HepG2 (cell line): ENCODE data around the gene AFG1L. TPM values are rescaled to one million over a fixed set of nuclear protein-coding genes. Genes with fewer than 3 reads are reported as not detected.

Source experiments
- ATAC-seq: fragments of 200-7000 bp; cut with Tn5 transposase; 3 replicates; pipeline ENCODE4 v1.9.1; 2020; ENCODE audit warnings: mild to moderate bottlenecking, moderate library complexity
- BruUV-seq: library from RNA; stranded (reverse); fragments of 400-500 nt; replicated peaks from 2 replicates; lab custom pipeline; 2021; lab: Mats Ljungman, UMichigan
- CTCF ChIA-PET: fragments of 300-600 bp; formaldehyde crosslinking; extraction: SDS; loops from one replicate; lab custom pipeline; 2021; ENCODE audit warnings: low total read pairs, inconsistent platforms, low intra/inter-chr PET ratio; lab: Yijun Ruan, JAX
- POLR2A ChIA-PET: fragments of 350-600 bp; sonication (Branson Sonifier 250); formaldehyde crosslinking; loops from one replicate; lab custom pipeline; 2020; ENCODE audit warnings: antibody characterized with exemption, inconsistent platforms; lab: Yijun Ruan, JAX
- DNase-seq: peaks from one replicate; pipeline ENCODE4 v3.0.0-alpha.2; 2015; ENCODE audit warnings: low spot score
- FAIRE-seq: peaks from 3 replicates; lab custom pipeline; 2011; peaks lifted over from hg19 to GRCh38; lab: Jason Lieb, UNC
- H2AFZ ChIP-seq: one replicate; pipeline ENCODE4 v1.6.1; 2011; ENCODE audit warnings: low read length, inconsistent platforms
- H3K27ac ChIP-seq: fragments of 300-600 bp; 3 replicates; pipeline ENCODE4 v1.8.0; 2011; ENCODE audit warnings: mixed run types, mild to moderate bottlenecking, mixed read lengths, low read length, inconsistent platforms; ENCODE audit not compliant: insufficient read depth; ENCODE audit errors: extremely low read length
- H3K27me3 ChIP-seq, 2 experiments: fragments of 200-600 bp in 1 of 2; 2 replicates in 1 of 2; 3 replicates in 1 of 2; pipeline versions ENCODE4 v1.6.0 to v1.8.0; 2011; ENCODE audit warnings: low read length in 2 of 2, mild to moderate bottlenecking in 2 of 2, moderate library complexity in 2 of 2, inconsistent platforms in 1 of 2; ENCODE audit not compliant: insufficient read depth in 2 of 2, control insufficient read depth in 1 of 2
- H3K36me3 ChIP-seq, 2 experiments: fragments of 200-600 bp in 1 of 2; replicated peaks in 1 of 2; 2 replicates in 1 of 2; 3 replicates in 1 of 2; pipeline versions ENCODE4 v1.5.1 to v1.8.0; 2011; ENCODE audit warnings: low read length in 2 of 2, inconsistent platforms in 1 of 2; ENCODE audit not compliant: insufficient read depth in 2 of 2, control insufficient read depth in 1 of 2
- H3K4me1 ChIP-seq: 2 replicates; pipeline ENCODE4 v1.5.1; 2012; ENCODE audit warnings: low read length, inconsistent platforms; ENCODE audit not compliant: insufficient read depth
- H3K4me2 ChIP-seq: 2 replicates; pipeline ENCODE4 v1.6.0; 2011; ENCODE audit warnings: low read depth, low read length, inconsistent platforms
- H3K4me3 ChIP-seq, 3 experiments: fragments of 200-600 bp in 1 of 3; sonication (generic), shearing (Covaris generic) in 1 of 3; replicated peaks in 1 of 3; 2 replicates each; pipeline ENCODE4 v1.5.1; 2011 to 2016; ENCODE audit warnings: low read length in 3 of 3, inconsistent platforms in 2 of 3, low read depth in 2 of 3, mild to moderate bottlenecking in 2 of 3, control low read depth in 1 of 3, mixed read lengths in 1 of 3; ENCODE audit not compliant: insufficient read depth in 1 of 3
- H3K79me2 ChIP-seq: one replicate; pipeline ENCODE4 v1.6.1; 2011; ENCODE audit warnings: low read length, inconsistent platforms; ENCODE audit not compliant: insufficient read depth
- H3K9ac ChIP-seq: 2 replicates; pipeline ENCODE4 v1.6.0; 2011; ENCODE audit warnings: mild to moderate bottlenecking, low read depth, low read length, inconsistent platforms; ENCODE audit not compliant: insufficient read depth
- H3K9me3 ChIP-seq: 2 replicates; pipeline ENCODE4 v1.5.1; 2012; ENCODE audit warnings: mild to moderate bottlenecking, low read length
- H4K20me1 ChIP-seq: 2 replicates; pipeline ENCODE4 v1.6.0; 2011; ENCODE audit warnings: inconsistent platforms, mild to moderate bottlenecking, low read length, moderate library complexity; ENCODE audit not compliant: insufficient read depth
- HBP1 ChIP-seq: IDR thresholded peaks from 2 replicates; pipeline ENCODE4 v1.6.1; 2016; ENCODE audit warnings: low read depth, control low read depth
- LRRFIP1 ChIP-seq: sonication (generic); formaldehyde crosslinking; conservative IDR thresholded peaks from 2 replicates; pipeline ENCODE4 v1.4.0; 2020; ENCODE audit warnings: missing genetic modification reagents
- NPAS2 ChIP-seq: sonication (generic); formaldehyde crosslinking; IDR thresholded peaks from 2 replicates; pipeline ENCODE4 v1.8.0; 2022; ENCODE audit warnings: mild to moderate bottlenecking, missing genetic modification reagents, borderline replicate concordance
- PAWR ChIP-seq: sonication (generic); formaldehyde crosslinking; IDR thresholded peaks from 2 replicates; pipeline ENCODE4 v1.4.0; 2020; ENCODE audit warnings: missing genetic modification reagents, mild to moderate bottlenecking, borderline replicate concordance
- POLR2AphosphoS5 ChIP-seq: IDR thresholded peaks from 2 replicates; pipeline ENCODE4 v1.6.1; 2012; ENCODE audit warnings: low read depth, low read length
- RAD21 ChIP-seq: fragments of 450-650 bp; formaldehyde crosslinking; IDR thresholded peaks from 2 replicates; pipeline ENCODE4 v1.5.0; 2020; ENCODE audit warnings: mild to moderate bottlenecking
- ZBTB2 ChIP-seq: sonication (generic); formaldehyde crosslinking; IDR thresholded peaks from 2 replicates; pipeline ENCODE4 v1.8.0; 2022; ENCODE audit warnings: low read depth, missing genetic modification reagents
- ZNF841 ChIP-seq: sonication (generic); formaldehyde crosslinking; IDR thresholded peaks from 2 replicates; pipeline ENCODE4 v1.8.1; 2023; ENCODE audit warnings: missing genetic modification reagents, borderline replicate concordance
- WGBS: methylation state at CpG from one replicate; pipeline ENCODE4 v1.1.6; 2017; ENCODE audit warnings: low lambda C conversion rate; 5-methylcytosine and 5-hydroxymethylcytosine counted together
- in situ Hi-C: cut with HindIII; loops from 2 replicates; pipeline ENCODE4 v1.10.0; 2017; ENCODE audit warnings: low pct_unique_long_range_greater_than_20kb; ENCODE audit not compliant: extremely low pct_ligation_motif_present
- intact Hi-C: fragments of 100-400 bp; cut with micrococcal nuclease; formaldehyde crosslinking; loops from one replicate; pipeline ENCODE4 v1.10.0; 2022; ENCODE audit not compliant: unreplicated experiment
- polyA plus RNA-seq, 8 experiments: library from polyadenylated mRNA; depleted of rRNA in 3 of 8; stranded (reverse) in 7 of 8; unstranded in 1 of 8; fragments of >200 nt; fragmentation: Illumina TruSeq in 4 of 8; extraction: Trizol in 4 of 8; gene quantifications; 2 replicates each; pipeline versions ENCODE4 v1.2.1 to v1.2.3, GENCODE V29; 2011 to 2016; ENCODE audit warnings: low read depth in 4 of 8, missing spikeins in 1 of 8, mixed read lengths in 1 of 8; ENCODE audit not compliant: insufficient read depth in 1 of 8
- total RNA-seq, 5 experiments: library from RNA; depleted of rRNA; stranded (reverse); fragments of >200 nt; fragmentation: Illumina TruSeq; extraction: Trizol; gene quantifications; 2 replicates each; pipeline ENCODE4 v1.2.3, GENCODE V29; 2016; ENCODE audit warnings: low read depth in 1 of 5
- TF ChIP-seq, protein P1 (sequence below): sonication (generic); formaldehyde crosslinking; IDR thresholded peaks from 2 replicates; pipeline ENCODE4 v1.5.0; 2020; ENCODE audit warnings: mild to moderate bottlenecking, missing genetic modification reagents
- TF ChIP-seq, protein P2 (sequence below): sonication (generic); formaldehyde crosslinking; IDR thresholded peaks from 2 replicates; pipeline ENCODE4 v1.8.1; 2023; ENCODE audit warnings: mild to moderate bottlenecking, missing genetic modification reagents
- TF ChIP-seq, protein P3 (sequence below): sonication (generic); formaldehyde crosslinking; IDR thresholded peaks from 2 replicates; pipeline ENCODE4 v1.8.1; 2022; ENCODE audit warnings: mild to moderate bottlenecking, missing genetic modification reagents

AFG1L gene
- total and polyA plus RNA-seq, 2 of the 13 experiments (the other 11 are each of a cell fraction or from before 2014, with no cell fraction given): 3.1 to 14.0 TPM

DNA sequence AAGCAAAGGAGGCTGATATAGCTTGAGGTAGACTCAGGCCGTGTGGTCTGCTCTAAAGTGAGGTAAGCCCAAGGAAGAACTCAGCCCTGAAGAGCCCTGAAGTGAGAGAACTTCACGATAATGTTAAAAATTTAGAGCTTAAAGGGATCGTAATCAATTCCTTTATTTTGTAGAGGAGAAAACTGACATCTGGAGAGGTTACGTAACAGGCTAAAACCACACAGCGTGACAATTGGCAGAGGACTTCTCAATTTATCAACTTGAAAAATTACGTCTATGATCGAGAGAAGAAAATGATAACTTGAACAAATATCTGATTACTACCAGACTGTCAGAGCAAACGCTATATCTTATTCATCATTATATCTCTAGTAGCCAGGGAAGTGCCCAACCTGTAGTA, 144.1 kb downstream of the AFG1L start:
- no TSS peak for BruUV-seq
- WGBS: 90% methylated on average over 8 of the region's 8 CpGs
- Histone ChIP-seq H2AFZ (no peak overlapping the region), H3K27me3 (no peaks in the 10 kb centered on the region), H3K27ac (no peak overlapping the region), H4K20me1 (no peaks in the 10 kb centered on the region), H3K9me3 (no peaks in the 10 kb centered on the region), H3K79me2 (no peaks in the 10 kb centered on the region), H3K9ac (no peak overlapping the region), H3K36me3 (no peaks in the 10 kb centered on the region), H3K4me2 (no peak overlapping the region), H3K4me3 (no peak overlapping the region), H3K4me1 (no peaks in the 10 kb centered on the region)
- no peak for FAIRE-seq
- no peak for DNase-seq
- intact Hi-C loops (no loop called here), in situ Hi-C loops (no loop called here)
- no peak for ATAC-seq
- ChIA-PET CTCF (no interaction called here), POLR2A (no interaction called here)
- TF ChIP-seq ZBTB2 (CRISPR knock-in tag): no peak
- TF ChIP-seq, protein P1, sequence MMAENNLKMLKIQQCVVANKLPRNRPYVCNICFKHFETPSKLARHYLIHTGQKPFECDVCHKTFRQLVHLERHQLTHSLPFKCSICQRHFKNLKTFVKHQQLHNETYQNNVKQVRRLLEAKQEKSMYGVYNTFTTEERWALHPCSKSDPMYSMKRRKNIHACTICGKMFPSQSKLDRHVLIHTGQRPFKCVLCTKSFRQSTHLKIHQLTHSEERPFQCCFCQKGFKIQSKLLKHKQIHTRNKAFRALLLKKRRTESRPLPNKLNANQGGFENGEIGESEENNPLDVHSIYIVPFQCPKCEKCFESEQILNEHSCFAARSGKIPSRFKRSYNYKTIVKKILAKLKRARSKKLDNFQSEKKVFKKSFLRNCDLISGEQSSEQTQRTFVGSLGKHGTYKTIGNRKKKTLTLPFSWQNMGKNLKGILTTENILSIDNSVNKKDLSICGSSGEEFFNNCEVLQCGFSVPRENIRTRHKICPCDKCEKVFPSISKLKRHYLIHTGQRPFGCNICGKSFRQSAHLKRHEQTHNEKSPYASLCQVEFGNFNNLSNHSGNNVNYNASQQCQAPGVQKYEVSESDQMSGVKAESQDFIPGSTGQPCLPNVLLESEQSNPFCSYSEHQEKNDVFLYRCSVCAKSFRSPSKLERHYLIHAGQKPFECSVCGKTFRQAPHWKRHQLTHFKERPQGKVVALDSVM (CRISPR knock-in tag): no peak
- TF ChIP-seq, protein P2, sequence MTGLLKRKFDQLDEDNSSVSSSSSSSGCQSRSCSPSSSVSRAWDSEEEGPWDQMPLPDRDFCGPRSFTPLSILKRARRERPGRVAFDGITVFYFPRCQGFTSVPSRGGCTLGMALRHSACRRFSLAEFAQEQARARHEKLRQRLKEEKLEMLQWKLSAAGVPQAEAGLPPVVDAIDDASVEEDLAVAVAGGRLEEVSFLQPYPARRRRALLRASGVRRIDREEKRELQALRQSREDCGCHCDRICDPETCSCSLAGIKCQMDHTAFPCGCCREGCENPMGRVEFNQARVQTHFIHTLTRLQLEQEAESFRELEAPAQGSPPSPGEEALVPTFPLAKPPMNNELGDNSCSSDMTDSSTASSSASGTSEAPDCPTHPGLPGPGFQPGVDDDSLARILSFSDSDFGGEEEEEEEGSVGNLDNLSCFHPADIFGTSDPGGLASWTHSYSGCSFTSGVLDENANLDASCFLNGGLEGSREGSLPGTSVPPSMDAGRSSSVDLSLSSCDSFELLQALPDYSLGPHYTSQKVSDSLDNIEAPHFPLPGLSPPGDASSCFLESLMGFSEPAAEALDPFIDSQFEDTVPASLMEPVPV (CRISPR knock-in tag): no peak
- TF ChIP-seq, protein P3, sequence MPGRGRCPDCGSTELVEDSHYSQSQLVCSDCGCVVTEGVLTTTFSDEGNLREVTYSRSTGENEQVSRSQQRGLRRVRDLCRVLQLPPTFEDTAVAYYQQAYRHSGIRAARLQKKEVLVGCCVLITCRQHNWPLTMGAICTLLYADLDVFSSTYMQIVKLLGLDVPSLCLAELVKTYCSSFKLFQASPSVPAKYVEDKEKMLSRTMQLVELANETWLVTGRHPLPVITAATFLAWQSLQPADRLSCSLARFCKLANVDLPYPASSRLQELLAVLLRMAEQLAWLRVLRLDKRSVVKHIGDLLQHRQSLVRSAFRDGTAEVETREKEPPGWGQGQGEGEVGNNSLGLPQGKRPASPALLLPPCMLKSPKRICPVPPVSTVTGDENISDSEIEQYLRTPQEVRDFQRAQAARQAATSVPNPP (CRISPR knock-in tag): no peak
- TF ChIP-seq LRRFIP1 (CRISPR knock-in tag): no peak
- no peak for TF ChIP-seq PAWR (CRISPR knock-in tag)
- no peak for TF ChIP-seq POLR2AphosphoS5
- no peak for TF ChIP-seq RAD21 (CRISPR knock-in tag)
- TF ChIP-seq ZNF841 (CRISPR knock-in tag): no peak
- TF ChIP-seq HBP1 (CRISPR knock-in tag): no peak
- TF ChIP-seq NPAS2 (CRISPR knock-in tag): no peak
